Measurements from ENCODE around the gene LPCAT1.
A peak's percentile ranks its signal among the peaks of the same experiment; 100 is the strongest.
"Not testable (repeated sequence)": the region's sequence is repeated elsewhere in the genome, so short reads cannot be mapped to it uniquely, and the experiment has no call there.

The LPCAT1 gene

DNA sequence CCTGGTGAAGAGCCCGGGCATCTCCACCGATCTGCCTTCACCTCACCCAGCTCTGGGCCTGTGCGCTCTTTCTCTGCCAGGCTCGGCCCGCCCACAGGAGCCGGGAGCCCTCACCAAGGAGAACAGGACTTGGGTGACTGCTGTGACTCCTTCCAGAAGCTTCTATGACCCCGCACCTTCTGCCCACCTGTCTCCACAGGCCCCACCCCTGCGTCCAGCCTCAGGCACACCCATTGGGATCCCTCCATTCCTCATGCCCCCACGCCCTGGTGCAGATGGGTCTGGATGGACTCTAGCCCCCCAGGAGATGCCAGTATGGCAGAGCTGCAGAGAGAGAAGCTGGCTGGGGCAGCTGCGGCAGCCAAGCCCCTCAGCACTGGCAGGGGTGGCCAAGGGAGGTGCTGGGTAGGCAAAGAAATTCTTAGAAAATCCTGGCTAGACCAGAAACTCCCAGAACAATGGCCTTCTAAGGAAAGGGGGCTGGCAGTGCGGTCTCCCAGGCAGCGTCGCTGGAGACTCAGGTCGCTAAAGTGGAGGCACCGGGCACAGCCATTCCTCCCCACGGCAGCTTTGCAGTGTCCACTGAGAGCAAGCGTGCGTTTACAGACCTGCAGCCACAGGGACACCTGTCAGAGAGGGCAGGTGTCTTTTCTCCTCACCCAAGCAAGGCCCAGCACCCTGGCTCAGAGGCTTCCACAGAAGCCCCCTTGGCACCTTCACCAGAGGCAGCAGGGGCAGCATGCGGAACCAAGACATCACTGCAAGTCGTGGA, 17.3 kb downstream of the LPCAT1 start:
- TF ChIP-seq, protein P1, sequence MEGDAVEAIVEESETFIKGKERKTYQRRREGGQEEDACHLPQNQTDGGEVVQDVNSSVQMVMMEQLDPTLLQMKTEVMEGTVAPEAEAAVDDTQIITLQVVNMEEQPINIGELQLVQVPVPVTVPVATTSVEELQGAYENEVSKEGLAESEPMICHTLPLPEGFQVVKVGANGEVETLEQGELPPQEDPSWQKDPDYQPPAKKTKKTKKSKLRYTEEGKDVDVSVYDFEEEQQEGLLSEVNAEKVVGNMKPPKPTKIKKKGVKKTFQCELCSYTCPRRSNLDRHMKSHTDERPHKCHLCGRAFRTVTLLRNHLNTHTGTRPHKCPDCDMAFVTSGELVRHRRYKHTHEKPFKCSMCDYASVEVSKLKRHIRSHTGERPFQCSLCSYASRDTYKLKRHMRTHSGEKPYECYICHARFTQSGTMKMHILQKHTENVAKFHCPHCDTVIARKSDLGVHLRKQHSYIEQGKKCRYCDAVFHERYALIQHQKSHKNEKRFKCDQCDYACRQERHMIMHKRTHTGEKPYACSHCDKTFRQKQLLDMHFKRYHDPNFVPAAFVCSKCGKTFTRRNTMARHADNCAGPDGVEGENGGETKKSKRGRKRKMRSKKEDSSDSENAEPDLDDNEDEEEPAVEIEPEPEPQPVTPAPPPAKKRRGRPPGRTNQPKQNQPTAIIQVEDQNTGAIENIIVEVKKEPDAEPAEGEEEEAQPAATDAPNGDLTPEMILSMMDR (IDR thresholded peaks at IDR 0.05; ENCODE audit: low read depth, low read length) = no peak
- DNase-seq (ENCODE audit: low read depth, low spot score) = no peak
- H3K4me3 ChIP-seq (ENCODE audit: low read depth, low read length) = no peak overlapping the region
- in situ Hi-C loops (cut with HindIII; ENCODE audit: low sequenced_read_pairs) = no loop called here

DNA sequence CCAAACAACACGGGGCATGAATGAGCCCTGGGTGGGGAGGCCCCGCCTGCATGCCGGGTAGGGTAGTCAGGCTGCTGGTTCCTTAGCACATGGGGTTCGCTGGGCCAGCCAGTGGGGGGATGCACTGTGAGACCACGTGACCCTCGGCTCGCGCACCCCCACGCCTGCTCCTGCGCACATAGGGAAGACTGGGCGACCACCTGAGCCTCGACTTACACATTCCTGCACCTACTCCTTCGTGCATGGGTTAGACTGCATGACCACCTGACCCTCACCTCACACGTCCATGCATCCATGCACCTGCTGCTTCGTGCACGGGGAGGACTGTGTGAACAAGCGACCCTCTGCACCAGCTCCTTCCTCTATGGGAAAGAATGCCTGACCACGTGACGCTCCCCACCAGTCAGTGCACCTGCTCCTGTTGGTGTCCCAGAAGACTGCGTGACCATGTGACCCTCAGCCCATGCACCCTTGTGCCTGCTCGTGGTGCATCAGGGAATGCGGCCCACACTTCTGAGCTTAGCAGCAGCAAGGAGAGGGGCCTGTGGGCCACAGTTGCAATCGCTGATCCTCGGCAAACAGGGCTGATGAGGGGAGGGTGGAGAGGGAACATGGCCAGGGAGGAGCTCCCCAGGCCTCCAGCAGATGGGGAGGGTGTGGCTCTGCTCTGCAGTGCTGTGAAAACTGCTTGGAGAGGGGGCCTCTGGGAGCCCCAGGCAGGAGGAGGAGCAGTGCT, 18.1 kb downstream of the LPCAT1 start:
- TF ChIP-seq, protein P1 (IDR thresholded peaks at IDR 0.05; ENCODE audit: low read depth, low read length) = no peak
- H3K4me3 ChIP-seq (ENCODE audit: low read depth, low read length) = no peak overlapping the region
- in situ Hi-C loops (cut with HindIII; ENCODE audit: low sequenced_read_pairs) = no loop called here
- DNase-seq (ENCODE audit: low read depth, low spot score) = no peak

DNA sequence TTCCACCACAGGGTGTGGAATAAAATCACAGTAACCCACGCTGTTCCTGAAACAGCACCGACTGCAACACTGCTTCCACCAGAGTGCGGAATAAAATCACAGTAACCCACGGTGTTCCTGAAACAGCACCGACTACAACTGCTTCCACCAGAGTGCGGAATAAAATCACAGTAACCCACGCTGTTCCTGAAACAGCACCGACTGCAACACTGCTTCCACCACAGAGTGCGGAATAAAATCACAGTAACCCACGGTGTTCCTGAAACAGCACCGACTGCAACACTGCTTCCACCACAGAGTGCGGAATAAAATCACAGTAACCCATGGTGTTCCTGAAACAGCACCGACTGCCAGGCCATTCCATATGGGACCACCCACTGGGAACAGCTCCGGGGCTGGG, 18.7 kb downstream of the LPCAT1 start:
- in situ Hi-C loops (cut with HindIII; ENCODE audit: low sequenced_read_pairs); H3K4me3 ChIP-seq (ENCODE audit: low read depth, low read length); DNase-seq (ENCODE audit: low read depth, low spot score): not testable (repeated sequence)

DNA sequence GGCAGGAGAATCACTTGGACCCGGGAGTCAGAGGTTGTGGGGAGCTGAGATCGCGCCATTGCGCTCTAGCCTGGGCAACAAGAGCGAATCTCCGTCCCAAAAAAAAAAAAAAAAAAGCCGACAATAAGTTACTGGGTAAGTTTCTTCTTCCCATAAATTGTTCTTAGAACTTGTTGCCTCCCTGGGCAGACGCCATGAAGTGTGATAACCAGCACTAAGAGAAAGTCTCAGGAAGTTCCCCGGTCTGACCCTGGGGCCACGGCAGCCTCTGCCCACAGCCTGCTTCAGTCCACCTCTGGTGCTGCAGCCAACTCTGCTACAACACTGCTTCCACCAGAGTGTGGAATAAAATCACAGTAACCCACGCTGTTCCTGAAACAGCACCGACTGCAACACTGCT, 19.1 kb downstream of the LPCAT1 start:
- DNase-seq (ENCODE audit: low read depth, low spot score) = no peak
- H3K4me3 ChIP-seq (ENCODE audit: low read depth, low read length) = no peak overlapping the region
- in situ Hi-C loops (cut with HindIII; ENCODE audit: low sequenced_read_pairs) = no loop called here

DNA sequence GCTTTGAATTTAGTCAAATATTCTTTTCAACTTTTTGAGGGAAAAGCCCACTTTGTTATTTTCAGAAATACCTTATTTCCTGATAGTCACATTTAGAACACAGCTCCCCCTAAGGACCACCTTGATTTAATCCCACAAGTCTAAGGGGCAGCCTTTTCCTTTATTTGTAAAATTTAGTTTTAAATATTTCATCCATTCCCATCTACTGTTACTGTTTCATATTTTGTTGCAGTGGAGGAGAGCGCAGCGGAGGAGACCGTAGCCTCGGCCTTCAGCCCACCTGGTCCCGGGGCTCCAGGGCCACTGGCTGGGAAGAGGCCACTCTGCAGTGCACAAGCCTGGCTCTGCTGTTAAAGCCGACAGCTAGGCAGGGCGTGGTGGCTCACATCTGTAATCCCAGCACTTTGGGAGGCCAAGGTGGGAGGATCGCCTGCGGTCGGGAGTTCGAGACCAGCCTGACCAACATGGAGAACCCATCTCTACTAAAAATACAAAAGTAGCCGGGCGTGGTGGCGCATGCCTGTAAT, 19.6 kb downstream of the LPCAT1 start:
- H3K4me3 ChIP-seq (ENCODE audit: low read depth, low read length) = no peak overlapping the region
- in situ Hi-C loops (cut with HindIII; ENCODE audit: low sequenced_read_pairs) = no loop called here
- TF ChIP-seq, protein P1 (IDR thresholded peaks at IDR 0.05; ENCODE audit: low read depth, low read length) = peak; percentile 4
- DNase-seq (ENCODE audit: low read depth, low spot score) = no peak

More for the DNA sequence above, 19.1 kb downstream of the LPCAT1 start:
- TF ChIP-seq, protein P1 (IDR thresholded peaks at IDR 0.05; ENCODE audit: low read depth, low read length) = no peak

DNA sequence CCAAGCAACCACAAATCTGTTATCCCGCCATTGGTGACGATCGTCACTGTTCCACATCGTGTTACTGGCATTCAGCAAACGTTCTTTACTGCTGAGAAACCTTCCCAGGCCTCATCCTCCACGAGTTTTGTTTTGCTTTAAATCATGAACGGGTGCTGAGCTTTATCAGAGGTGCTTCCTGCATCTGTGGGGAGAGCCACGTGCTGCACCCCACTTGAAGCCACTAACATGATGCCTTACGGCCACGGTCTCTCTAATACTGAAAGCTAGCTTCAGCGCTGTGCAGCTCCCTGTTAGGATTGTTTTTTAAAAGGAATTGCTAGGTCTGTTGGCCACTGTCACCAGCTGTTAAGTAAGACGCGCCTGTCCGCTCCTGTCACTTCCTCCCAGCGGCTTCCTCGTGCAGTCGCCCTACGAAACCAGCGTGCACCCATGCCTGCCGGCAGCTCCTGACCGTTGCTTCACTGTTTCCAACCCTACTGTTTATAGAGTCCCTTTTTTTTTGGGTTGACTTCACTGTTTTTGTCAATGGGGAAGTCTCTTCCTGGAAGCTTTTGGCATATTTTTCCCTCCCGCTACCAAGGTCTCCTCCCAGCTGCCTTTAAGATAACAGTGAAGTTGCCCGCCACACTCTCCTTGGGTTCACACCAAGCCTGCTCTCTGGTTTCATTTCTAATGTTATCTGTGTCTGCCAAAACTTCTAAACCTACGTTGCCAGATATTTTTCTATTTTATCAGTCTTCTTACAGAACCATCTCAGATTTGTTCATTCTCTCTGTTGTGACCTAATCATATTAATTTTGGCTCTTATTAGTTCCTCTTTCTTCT, 20.3 kb downstream of the LPCAT1 start:
- H3K4me3 ChIP-seq (ENCODE audit: low read depth, low read length) = no peak overlapping the region
- in situ Hi-C loops (cut with HindIII; ENCODE audit: low sequenced_read_pairs) = no loop called here
- DNase-seq (ENCODE audit: low read depth, low spot score) = no peak
- TF ChIP-seq, protein P1 (IDR thresholded peaks at IDR 0.05; ENCODE audit: low read depth, low read length) = no peak
